KOPT-K1 (cell line): ENCODE results near the gene LDHB.
"Not testable (repeated sequence)": the region's sequence is repeated elsewhere in the genome, so short reads cannot be mapped to it uniquely, and the experiment has no call there.

Source experiments
- H3K27ac ChIP-seq: fragments of 200-600 bp; sonication (generic); 2 replicates; pipeline ENCODE4 v1.5.1; 2016; ENCODE audit warnings: antibody characterized with exemption, mild to moderate bottlenecking, low read depth, low read length; ENCODE audit not compliant: poor library complexity, severe bottlenecking
- H3K36me3 ChIP-seq: fragments of 200-600 bp; sonication (generic); 2 replicates; pipeline ENCODE4 v1.5.1; 2017; ENCODE audit warnings: antibody characterized with exemption, mild to moderate bottlenecking, low read length, moderate library complexity; ENCODE audit not compliant: insufficient read depth
- H3K9me3 ChIP-seq: fragments of 200-600 bp; sonication (generic); 2 replicates; pipeline ENCODE4 v1.5.1; 2017; ENCODE audit warnings: antibody characterized with exemption, low read length, mild to moderate bottlenecking; ENCODE audit not compliant: insufficient read depth, poor library complexity, severe bottlenecking

Gene LDHB

GRCh38 chr12:21604245-21605101 lies 53.2 kb downstream of the LDHB start, which contains the start of gene GYS2:
Gene GYS2 (minus strand): TSS chr12:21604847. CDS start chr12:21604592, 255 bp downstream.
- Histone ChIP-seq H3K36me3 (no peaks in the 10 kb centered on the region), H3K9me3 (no peaks in the 10 kb centered on the region), H3K27ac (no peak within 1 kb of the TSS)

- H3K9me3 ChIP-seq: no peaks in the 10 kb centered on the region
- no peaks in the 10 kb centered on the region for H3K36me3 ChIP-seq
- no peak overlapping the region for H3K27ac ChIP-seq
These were observed 54.9 kb downstream of the LDHB start for GRCh38 chr12:21602774-21603173.

GRCh38 chr12:21600196-21600595 lies 57.4 kb downstream of the LDHB start:
- Histone ChIP-seq H3K9me3 (no peaks in the 10 kb centered on the region), H3K27ac (no peak overlapping the region), H3K36me3 (no peaks in the 10 kb centered on the region)

GRCh38 chr12:21599143-21599999 lies 58.3 kb downstream of the LDHB start:
- Histone ChIP-seq H3K27ac (no peak overlapping the region), H3K36me3 (no peaks in the 10 kb centered on the region)

GRCh38 chr12:21598651-21599050 lies 59.0 kb downstream of the LDHB start:
- Histone ChIP-seq H3K27ac (no peak overlapping the region), H3K9me3 (no peaks in the 10 kb centered on the region), H3K36me3 (no peaks in the 10 kb centered on the region)

More at GRCh38 chr12:21599143-21599999, 58.3 kb downstream of the LDHB start:
- H3K9me3 ChIP-seq: no peaks in the 10 kb centered on the region

- peaks cover 14% of the 10 kb centered on the region for H3K9me3 ChIP-seq
- H3K27ac ChIP-seq, H3K36me3 ChIP-seq: not testable (repeated sequence)
These were observed 62.3 kb downstream of the LDHB start for GRCh38 chr12:21595356-21595755.

- Histone ChIP-seq H3K36me3 (no peaks in the 10 kb centered on the region), H3K9me3 (peaks cover 1% of the 10 kb centered on the region)
These were observed 72.2 kb downstream of the LDHB start for GRCh38 chr12:21585485-21585884.

More at GRCh38 chr12:21585485-21585884, 72.2 kb downstream of the LDHB start:
- no peak overlapping the region for H3K27ac ChIP-seq
